Upper lobe of left lung (tissue), 4 donors: ENCODE data around the gene RLN2.

ENCODE experiments used
- POLR2A ChIP-seq, 4 donors: fragments of 450-650 bp; IDR thresholded peaks; one replicate each; pipeline ENCODE4 v1.5.1; 2016 to 2017; ENCODE audit warnings: antibody characterized with exemption in 4 of 4, mild to moderate bottlenecking in 2 of 4
- TF ChIP-seq, protein P1 (sequence below), 6 experiments: fragments of 450-650 bp in 4 of 6; fragments of 200-600 bp in 2 of 6; sonication (generic) in 2 of 6; IDR thresholded peaks; one replicate each; pipeline ENCODE4 v1.5.1; 2016 to 2019; ENCODE audit warnings: antibody characterized with exemption in 6 of 6

DNA sequence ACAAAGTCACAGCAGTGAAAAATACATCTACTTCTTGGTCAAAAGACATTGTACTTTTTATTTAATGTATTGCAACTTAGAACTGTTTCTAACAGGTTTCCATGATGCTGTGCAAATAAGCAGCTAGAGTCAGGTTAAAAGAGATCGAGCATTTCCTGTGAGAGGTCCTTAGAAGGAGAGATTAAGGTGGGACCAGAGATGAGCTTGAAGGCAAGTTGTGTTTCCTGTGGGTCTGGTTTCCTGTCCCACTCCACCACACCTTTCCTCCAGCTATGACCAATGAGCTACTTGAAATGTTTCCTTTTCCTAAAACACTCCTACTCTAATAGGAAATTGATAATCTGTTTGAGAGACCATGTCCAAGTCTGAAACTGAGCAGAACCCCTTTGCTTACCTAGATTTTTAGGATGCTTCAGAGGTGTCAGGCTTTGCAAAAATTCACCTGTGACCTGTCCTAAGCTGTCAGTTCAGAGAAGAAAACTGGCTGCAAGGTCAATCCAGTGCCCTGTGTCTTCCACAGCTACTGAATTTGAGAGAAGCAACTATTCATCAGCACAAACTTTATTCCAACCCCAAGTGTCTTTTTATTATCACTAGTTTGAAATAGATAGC lies 48.2 kb upstream of the RLN2 start:
- no peak for TF ChIP-seq POLR2A (IDR thresholded peaks at IDR 0.05)
- TF ChIP-seq, protein P1, sequence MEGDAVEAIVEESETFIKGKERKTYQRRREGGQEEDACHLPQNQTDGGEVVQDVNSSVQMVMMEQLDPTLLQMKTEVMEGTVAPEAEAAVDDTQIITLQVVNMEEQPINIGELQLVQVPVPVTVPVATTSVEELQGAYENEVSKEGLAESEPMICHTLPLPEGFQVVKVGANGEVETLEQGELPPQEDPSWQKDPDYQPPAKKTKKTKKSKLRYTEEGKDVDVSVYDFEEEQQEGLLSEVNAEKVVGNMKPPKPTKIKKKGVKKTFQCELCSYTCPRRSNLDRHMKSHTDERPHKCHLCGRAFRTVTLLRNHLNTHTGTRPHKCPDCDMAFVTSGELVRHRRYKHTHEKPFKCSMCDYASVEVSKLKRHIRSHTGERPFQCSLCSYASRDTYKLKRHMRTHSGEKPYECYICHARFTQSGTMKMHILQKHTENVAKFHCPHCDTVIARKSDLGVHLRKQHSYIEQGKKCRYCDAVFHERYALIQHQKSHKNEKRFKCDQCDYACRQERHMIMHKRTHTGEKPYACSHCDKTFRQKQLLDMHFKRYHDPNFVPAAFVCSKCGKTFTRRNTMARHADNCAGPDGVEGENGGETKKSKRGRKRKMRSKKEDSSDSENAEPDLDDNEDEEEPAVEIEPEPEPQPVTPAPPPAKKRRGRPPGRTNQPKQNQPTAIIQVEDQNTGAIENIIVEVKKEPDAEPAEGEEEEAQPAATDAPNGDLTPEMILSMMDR (IDR thresholded peaks at IDR 0.05), result no peak
